Stimulated activated CD4-positive, alpha-beta T cell treated with anti-CD3 and anti-CD28 coated beads, Interleukin-1b, Interleukin-23, amount 100 ng/mL, for 24 hours (primary cell): ENCODE results near the gene MRPL28.
A peak's percentile ranks its signal among the peaks of the same experiment; 100 is the strongest.
"Not testable (repeated sequence)": the region's sequence is repeated elsewhere in the genome, so short reads cannot be mapped to it uniquely, and the experiment has no call there.

Experiments used
- DNase-seq, 4 experiments: peaks; one replicate each; pipeline ENCODE4 v3.0.0-alpha.2; 2020; ENCODE audit warnings: low read depth in 4 of 4, low spot score in 1 of 4

MRPL28 gene

DNA sequence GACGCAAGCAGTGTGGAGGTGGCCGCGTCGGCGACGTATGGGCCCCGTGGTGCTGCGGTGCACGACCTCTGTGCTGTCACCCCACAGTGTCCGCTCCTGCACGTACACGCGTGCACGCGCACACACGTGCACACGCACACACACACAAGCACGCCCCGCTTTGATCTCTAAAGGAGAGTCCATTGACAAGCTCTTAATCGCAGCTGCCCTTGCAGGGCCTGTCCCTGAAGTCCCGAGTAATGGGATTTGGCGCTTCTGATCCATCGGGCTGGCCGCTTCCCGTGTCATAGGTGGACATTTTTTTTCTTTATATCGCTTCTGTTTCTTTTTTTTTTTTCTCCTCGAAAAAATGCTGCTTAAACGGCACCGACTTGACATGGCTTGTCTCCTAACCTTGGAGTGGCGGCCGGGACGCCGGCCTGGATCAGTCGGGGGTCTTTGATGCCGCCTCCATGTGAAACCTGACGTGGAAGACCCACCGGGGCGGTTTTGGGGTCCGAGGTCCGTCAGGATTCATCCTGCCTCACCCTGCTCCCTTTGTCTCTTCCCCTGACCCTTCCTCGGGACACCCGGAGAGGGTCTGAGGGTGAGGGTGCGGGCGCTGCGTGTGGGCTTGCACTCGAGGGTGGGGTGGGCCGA is 9.5 kb downstream of the MRPL28 start:
- DNase-seq, result no peak

GRCh38 chr16:359871-360697 is 10.3 kb downstream of the MRPL28 start:
- DNase-seq, result no peak

GRCh38 chr16:359067-359763 is 11.1 kb downstream of the MRPL28 start:
- no peak for DNase-seq

GRCh38 chr16:356741-357140 is 13.6 kb downstream of the MRPL28 start:
- no peak for DNase-seq

- DNase-seq, result no peak
Measured at GRCh38 chr16:354971-355461, 15.3 kb downstream of the MRPL28 start.

GRCh38 chr16:354291-354881 is 16.0 kb downstream of the MRPL28 start:
- no peak for DNase-seq

- no peak for DNase-seq
Measured at GRCh38 chr16:353404-354290, 16.7 kb downstream of the MRPL28 start.

GRCh38 chr16:352547-353403 is 17.6 kb downstream of the MRPL28 start, which contains the start of gene AXIN1:
AXIN1 (minus strand) TSS chr16:352723; CDS start chr16:347025, 5,698 bp downstream.
- DNase-seq, result peak; percentile 100

DNA sequence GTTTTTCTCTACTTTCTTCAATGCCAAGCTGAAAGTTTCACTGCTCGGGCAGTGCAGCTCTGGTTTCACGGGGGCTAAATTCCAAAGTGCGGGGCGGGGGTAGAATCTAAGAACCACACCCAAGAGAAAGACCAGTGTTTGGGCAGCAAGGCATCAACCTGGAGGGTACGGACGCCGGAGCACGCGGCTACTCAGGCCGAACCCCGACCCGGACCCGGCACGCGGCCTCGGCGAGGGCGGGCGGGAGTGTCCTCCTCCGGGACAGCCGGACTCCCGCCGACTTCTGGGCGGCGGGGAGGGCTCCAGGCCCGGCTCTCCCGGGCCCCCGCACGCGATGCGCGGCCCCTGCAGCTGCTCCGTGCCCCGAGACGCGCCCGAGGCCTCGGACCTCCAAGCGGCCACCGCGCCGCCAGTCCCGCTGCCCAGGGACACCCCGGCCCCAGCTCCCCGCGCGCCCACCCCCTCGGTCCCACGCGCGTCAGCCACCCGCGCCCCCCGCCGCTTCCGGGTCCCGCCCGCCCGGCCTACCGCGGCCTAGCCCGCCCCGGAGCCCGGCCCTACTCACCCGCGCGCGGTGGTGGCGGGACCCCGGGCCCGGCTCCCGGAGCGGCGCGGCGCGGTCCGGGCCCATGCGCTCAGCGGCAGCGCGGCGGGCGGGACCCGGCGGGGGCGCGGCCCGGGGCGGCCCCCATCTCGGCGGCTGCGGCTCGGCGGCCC is 18.4 kb downstream of the MRPL28 start:
- no peak for DNase-seq

- DNase-seq, result no peak
Measured at GRCh38 chr16:350203-350602, 20.1 kb downstream of the MRPL28 start.

GRCh38 chr16:349211-349610 is 21.1 kb downstream of the MRPL28 start:
- no peak for DNase-seq

DNA sequence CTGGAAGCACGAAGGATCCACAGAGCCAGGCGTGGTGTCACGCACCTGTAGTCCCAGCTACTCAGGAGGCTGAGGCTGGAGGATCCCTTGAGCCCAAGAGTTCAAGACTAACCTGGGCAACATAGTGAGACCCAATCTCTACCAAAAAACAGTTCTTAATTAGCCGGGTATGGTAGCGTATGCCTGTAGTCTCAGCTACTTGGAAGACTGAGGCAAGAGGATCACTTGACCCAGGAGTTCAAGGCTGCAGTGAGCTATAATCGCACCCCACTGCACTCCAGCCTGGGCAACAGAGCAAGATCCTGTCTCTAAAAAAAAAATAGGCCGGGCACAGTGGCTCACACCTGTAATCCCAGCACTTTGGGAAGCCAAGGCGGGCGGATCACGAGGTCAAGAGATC is 21.8 kb downstream of the MRPL28 start:
- not testable (repeated sequence) for DNase-seq

DNA sequence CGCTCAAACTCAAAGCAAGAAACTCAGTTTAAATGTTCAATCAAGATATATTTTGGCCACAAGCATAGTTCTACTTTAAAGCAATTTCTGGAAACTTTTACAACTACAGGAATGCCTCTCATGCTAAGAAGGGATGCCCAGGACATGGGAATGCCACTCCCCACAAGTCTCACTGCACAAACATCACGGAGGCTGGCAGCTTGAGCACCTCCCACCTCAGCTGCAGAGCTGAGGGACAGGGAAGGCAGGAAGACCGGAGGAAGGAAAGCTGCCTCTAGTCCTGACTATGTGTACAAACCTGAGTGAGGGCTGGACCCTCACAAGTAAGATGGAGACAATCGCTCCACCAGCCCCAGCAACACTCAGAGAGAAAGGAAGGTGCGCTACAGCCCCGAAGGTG is 23.1 kb downstream of the MRPL28 start:
- DNase-seq, result no peak

DNA sequence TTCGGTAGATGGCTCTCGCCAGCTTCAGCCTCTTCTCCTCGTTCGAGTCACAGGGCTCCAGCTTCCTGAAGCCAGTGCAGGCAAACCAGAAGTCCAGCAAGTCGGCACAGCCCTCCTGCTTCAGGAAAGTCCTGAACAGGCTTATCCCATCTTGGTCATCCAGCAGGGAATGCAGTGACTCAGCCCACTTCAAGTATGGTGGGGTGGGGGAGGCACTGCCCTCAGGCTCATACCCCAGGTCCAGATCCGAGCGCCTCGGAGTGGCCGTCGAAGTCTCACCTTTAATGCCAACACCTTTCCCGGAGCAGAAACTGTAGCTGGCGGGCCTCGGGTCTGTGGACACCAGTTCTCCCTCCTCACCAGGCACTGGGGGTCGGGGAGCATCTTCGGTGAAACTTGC is 23.8 kb downstream of the MRPL28 start:
- no peak for DNase-seq

- no peak for DNase-seq
Measured at GRCh38 chr16:345772-346171, 24.6 kb downstream of the MRPL28 start.

DNA sequence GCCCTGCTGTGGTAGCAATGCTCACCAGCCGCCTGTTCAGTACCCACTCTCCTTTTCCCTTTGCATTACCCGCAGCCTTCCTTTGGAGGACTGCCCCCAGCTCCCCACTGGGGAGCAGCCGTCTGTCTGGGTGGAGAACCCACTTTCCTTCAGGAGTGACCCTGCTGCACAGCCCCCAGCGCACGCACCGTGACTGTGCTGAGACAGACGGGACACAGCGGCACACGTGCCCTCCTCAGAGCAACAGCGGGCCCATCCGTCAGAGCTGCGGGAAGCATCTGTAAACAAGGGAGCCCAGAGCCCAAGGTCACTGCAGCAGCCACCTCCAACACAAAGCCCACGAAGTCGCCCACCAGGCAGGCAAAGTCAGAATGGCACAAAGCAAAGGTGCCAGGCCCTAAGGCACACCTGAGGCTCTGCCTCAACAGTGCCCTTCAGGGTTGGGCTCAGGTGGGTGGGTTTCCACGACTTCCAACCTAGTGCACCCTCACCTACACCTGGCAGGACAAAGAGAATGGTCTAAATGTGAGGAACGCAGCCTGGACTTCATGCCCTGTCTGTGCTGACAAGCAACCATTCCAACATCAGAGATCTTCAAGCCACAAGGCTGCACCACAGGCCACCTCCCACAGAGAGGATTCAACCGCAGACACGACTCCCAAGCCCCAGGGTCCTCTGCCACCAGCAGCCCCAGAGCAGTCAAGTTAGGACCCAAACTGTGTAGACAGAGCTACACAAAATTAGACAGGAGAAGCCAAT is 27.7 kb downstream of the MRPL28 start:
- no peak for DNase-seq

- not testable (repeated sequence) for DNase-seq
Measured at GRCh38 chr16:341974-342336, 28.4 kb downstream of the MRPL28 start.
